ENCODE data around the gene IL3. TPM values are rescaled to one million over a fixed set of nuclear protein-coding genes. Genes with fewer than 3 reads are reported as not detected.

Gene IL3
- total and polyA plus RNA-seq, 9 of the 15 experiments (the other 6 are each of a cell fraction or from before 2014, with no cell fraction given) = not detected

DNA sequence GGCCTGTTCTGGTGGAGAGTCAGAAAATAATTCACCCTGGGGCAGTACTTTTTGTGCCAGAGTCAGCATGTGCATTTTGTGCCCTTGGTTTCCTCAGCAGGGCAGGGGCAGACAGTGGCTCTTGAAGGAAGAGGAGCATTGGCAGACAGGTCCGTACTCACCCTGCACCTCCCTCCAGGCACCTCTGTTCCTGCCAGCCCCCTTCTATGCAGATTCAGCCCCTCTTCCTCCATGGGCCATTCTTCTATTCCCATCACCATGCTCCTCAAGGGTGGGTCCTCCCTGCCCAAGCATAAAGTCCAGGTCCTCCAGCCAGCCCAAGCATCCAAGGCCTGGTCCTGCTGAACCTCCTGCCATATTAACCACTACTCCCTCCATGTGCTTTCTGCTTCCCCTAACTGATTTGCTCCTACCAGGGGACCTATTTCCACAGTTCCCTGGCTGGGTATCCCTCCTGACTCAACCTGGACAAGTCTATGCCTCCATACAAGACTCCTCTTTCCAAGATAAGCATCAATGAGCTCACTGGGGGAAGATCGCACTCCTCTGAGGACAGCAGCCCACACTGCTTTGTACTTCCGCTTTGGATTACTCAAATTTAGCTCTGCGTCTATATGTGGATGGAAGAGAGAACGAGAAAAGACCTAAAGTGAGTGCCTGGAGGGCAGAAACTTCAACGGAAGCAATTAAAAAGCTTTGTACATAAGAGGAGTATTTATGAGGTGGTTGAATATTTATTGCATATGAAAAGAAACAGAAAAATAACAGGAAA lies 39.7 kb upstream of the IL3 start:
- Histone ChIP-seq H3K4me3 (no peak overlapping the region), H3K79me2 (ENCODE audit: control insufficient read depth, insufficient read depth, low read length) (no peaks in the 10 kb centered on the region), H3K36me3 (ENCODE audit: control insufficient read depth, insufficient read depth, low read length) (no peaks in the 10 kb centered on the region), H2AFZ (ENCODE audit: low read depth, low read length) (peak overlapping the region; percentile 30; the same call in 1 of the 2 replicates), H4K20me1 (replicated peaks; ENCODE audit: control insufficient read depth, insufficient read depth, low read length) (0 out of 2 replicates have a peak, but pooled peaks cover 4% of the 10 kb centered on the region), H3K9me1 (ENCODE audit: control insufficient read depth, insufficient read depth, low read length) (no peaks in the 10 kb centered on the region), H3K27me3 (ENCODE audit: control insufficient read depth in 2 of 2, insufficient read depth in 2 of 2, low read length in 2 of 2) (peaks cover 16 to 39% of the 10 kb centered on the region in 2 experiments), H3K4me2 (ENCODE audit: insufficient read depth, low read length) (no peak overlapping the region; the same call in 1 of the 2 replicates), H3K4me1 (replicated peaks in 1 of 2; ENCODE audit: control insufficient read depth in 2 of 2, insufficient read depth in 2 of 2, low read length in 2 of 2) (peaks cover 4 to 9% of the 10 kb centered on the region in 2 experiments; a peak in 3 of 5 replicates), H3K9ac (ENCODE audit: insufficient read depth in 1 of 2, low read depth in 2 of 2, low read length in 2 of 2) (no peak overlapping the region), H3K9me3 (replicated peaks; ENCODE audit: control insufficient read depth, insufficient read depth, low read depth, low read length) (no peaks in the 10 kb centered on the region), H3K27ac (ENCODE audit: extremely low read depth, low read depth, low read length) (no peak overlapping the region)
- in situ Hi-C loops (cut with MboI) (loop anchor here (25.0 kb wide), 1 partner anchor 583 kb away; no protein-coding TSS in a partner anchor), intact Hi-C loops (cut with micrococcal nuclease) (no loop called here)
- ChIA-PET CTCF (ENCODE audit: low intra/inter-chr PET ratio) (interaction anchor here (0.5 kb wide), 1 partner anchor 431 kb away, joined by 3 read pairs; no protein-coding TSS in a partner anchor), POLR2A (no interaction called here)
- 13% methylated on average over 6 of the region's 6 CpGs for WGBS (ENCODE audit: insufficient coverage, low coverage, missing lambda C conversion rate)
- FAIRE-seq (peak; percentile 82), ATAC-seq (peak; percentile 85), DNase-seq (ENCODE audit: extremely low read depth in 1 of 4, low spot score in 3 of 4) (peak; percentile 37 to 55 (median 44))
- no TSS peak for BruUV-seq (replicated peaks)
- no peak for TF ChIP-seq ZNF431 (CRISPR knock-in tag; IDR thresholded peaks at IDR 0.05)
- TF ChIP-seq, protein P1, sequence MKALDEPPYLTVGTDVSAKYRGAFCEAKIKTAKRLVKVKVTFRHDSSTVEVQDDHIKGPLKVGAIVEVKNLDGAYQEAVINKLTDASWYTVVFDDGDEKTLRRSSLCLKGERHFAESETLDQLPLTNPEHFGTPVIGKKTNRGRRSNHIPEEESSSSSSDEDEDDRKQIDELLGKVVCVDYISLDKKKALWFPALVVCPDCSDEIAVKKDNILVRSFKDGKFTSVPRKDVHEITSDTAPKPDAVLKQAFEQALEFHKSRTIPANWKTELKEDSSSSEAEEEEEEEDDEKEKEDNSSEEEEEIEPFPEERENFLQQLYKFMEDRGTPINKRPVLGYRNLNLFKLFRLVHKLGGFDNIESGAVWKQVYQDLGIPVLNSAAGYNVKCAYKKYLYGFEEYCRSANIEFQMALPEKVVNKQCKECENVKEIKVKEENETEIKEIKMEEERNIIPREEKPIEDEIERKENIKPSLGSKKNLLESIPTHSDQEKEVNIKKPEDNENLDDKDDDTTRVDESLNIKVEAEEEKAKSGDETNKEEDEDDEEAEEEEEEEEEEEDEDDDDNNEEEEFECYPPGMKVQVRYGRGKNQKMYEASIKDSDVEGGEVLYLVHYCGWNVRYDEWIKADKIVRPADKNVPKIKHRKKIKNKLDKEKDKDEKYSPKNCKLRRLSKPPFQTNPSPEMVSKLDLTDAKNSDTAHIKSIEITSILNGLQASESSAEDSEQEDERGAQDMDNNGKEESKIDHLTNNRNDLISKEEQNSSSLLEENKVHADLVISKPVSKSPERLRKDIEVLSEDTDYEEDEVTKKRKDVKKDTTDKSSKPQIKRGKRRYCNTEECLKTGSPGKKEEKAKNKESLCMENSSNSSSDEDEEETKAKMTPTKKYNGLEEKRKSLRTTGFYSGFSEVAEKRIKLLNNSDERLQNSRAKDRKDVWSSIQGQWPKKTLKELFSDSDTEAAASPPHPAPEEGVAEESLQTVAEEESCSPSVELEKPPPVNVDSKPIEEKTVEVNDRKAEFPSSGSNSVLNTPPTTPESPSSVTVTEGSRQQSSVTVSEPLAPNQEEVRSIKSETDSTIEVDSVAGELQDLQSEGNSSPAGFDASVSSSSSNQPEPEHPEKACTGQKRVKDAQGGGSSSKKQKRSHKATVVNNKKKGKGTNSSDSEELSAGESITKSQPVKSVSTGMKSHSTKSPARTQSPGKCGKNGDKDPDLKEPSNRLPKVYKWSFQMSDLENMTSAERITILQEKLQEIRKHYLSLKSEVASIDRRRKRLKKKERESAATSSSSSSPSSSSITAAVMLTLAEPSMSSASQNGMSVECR (CRISPR knock-in tag; IDR thresholded peaks at IDR 0.05) = no peak
- no peak for TF ChIP-seq TAF1 (IDR thresholded peaks at IDR 0.05; ENCODE audit: control insufficient read depth, extremely low read depth, insufficient read depth, low read length, severe bottlenecking)
- TF ChIP-seq FOXA1 (IDR thresholded peaks at IDR 0.05; ENCODE audit: borderline replicate concordance) = no peak
- TF ChIP-seq ELK3 (CRISPR knock-in tag; IDR thresholded peaks at IDR 0.05) = no peak
- TF ChIP-seq GATA2 (CRISPR knock-in tag; IDR thresholded peaks at IDR 0.05) = 0 out of 2 replicates have a peak, but pooled peaks have one; percentile 43
- TF ChIP-seq JUND (IDR thresholded peaks at IDR 0.05; ENCODE audit: borderline replicate concordance, low read depth, low read length) = peak; percentile 82
- TF ChIP-seq JUND (tag; IDR thresholded peaks at IDR 0.05; ENCODE audit: borderline replicate concordance, low read depth, low read length) = peak; percentile 84; the same call in 2 of the 3 replicates
- TF ChIP-seq DPF2 (IDR thresholded peaks at IDR 0.05) = peak; percentile 47; the same call in 1 of the 2 replicates
- TF ChIP-seq PHF8 (IDR thresholded peaks at IDR 0.05; ENCODE audit: borderline replicate concordance, low read length) = no peak
- TF ChIP-seq TRIM24 (IDR thresholded peaks at IDR 0.05) = peak in 1 of 2 experiments; percentile 37; a peak in 1 of 4 replicates
- peak; percentile 90 for TF ChIP-seq ATF7 (IDR thresholded peaks at IDR 0.05)
- TF ChIP-seq CSDE1 (IDR thresholded peaks at IDR 0.05) = no peak
- TF ChIP-seq ZNF764 (CRISPR knock-in tag; IDR thresholded peaks at IDR 0.05; ENCODE audit: low read depth) = no peak
- TF ChIP-seq, protein P2, sequence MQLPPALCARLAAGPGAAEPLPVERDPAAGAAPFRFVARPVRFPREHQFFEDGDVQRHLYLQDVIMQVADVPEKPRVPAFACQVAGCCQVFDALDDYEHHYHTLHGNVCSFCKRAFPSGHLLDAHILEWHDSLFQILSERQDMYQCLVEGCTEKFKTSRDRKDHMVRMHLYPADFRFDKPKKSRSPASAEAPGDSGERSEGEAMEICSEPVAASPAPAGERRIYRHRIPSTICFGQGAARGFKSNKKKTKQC (CRISPR knock-in tag; IDR thresholded peaks at IDR 0.05) = no peak

Measured in K562 (cell line).